Measurements from ENCODE around the gene FKRP.

The FKRP gene

GRCh38 chr19:46755853-46756543 is 10.1 kb downstream of the FKRP start:
- H2BK12ac ChIP-seq (ENCODE audit: low read length) = peak overlapping the region; percentile 73
- no peak overlapping the region for H3K4me2 ChIP-seq (ENCODE audit: insufficient read depth, low read length, poor library complexity, severe bottlenecking)
- no peak overlapping the region for H4K8ac ChIP-seq (ENCODE audit: low read depth, low read length)
- no peak overlapping the region for H3K18ac ChIP-seq (ENCODE audit: low read length)
- DNase-seq (ENCODE audit: low spot score) = no peak
- H2BK120ac ChIP-seq (ENCODE audit: low read depth, low read length) = no peak overlapping the region
- no peak overlapping the region for H3K27ac ChIP-seq (replicated peaks; ENCODE audit: low read length)
- peak overlapping the region; percentile 77 for H3K9ac ChIP-seq (ENCODE audit: low read depth, low read length, poor library complexity)
- H3K79me1 ChIP-seq (ENCODE audit: low read depth, low read length) = peaks cover 2% of the 10 kb centered on the region
- H2AFZ ChIP-seq (ENCODE audit: low read length) = no peak overlapping the region
- no peak overlapping the region for H4K91ac ChIP-seq (ENCODE audit: low read depth, low read length, poor library complexity)
- no peaks in the 10 kb centered on the region for H3K27me3 ChIP-seq (ENCODE audit: control insufficient read depth in 3 of 3, insufficient read depth in 3 of 3, low read depth in 1 of 3, low read length in 3 of 3)
- WGBS, 2 donors (ENCODE audit: extremely low coverage in 2 of 2, insufficient read length in 2 of 2, insufficient replicate concordance in 1 of 2) = no CpG with 5 or more reads among the region's 86 CpGs
- no peak overlapping the region for H3K23ac ChIP-seq (ENCODE audit: low read depth, low read length, poor library complexity)
- H3K9me3 ChIP-seq (replicated peaks in 1 of 2; ENCODE audit: control insufficient read depth in 2 of 2, insufficient read depth in 1 of 2, low read depth in 1 of 2, low read length in 2 of 2) = no peaks in the 10 kb centered on the region
- no peak overlapping the region for H3K4ac ChIP-seq (ENCODE audit: low read length)
- no peak overlapping the region for H2AK5ac ChIP-seq (ENCODE audit: low read depth, low read length)
- H3K14ac ChIP-seq (ENCODE audit: low read length) = peak overlapping the region; percentile 8
- no peak overlapping the region for H2BK5ac ChIP-seq (ENCODE audit: low read length)
- no peaks in the 10 kb centered on the region for H3K4me1 ChIP-seq (ENCODE audit: control insufficient read depth in 2 of 2, insufficient read depth in 1 of 2, low read depth in 1 of 2, low read length in 2 of 2)
- no peak overlapping the region for H3K4me3 ChIP-seq (ENCODE audit: low read length in 2 of 2)
- H3K36me3 ChIP-seq (replicated peaks in 1 of 2; ENCODE audit: control insufficient read depth in 2 of 2, insufficient read depth in 2 of 2, low read length in 2 of 2) = peaks cover 10 to 50% of the 10 kb centered on the region in 2 donors
- H2BK15ac ChIP-seq (ENCODE audit: low read length) = no peak overlapping the region

DNA sequence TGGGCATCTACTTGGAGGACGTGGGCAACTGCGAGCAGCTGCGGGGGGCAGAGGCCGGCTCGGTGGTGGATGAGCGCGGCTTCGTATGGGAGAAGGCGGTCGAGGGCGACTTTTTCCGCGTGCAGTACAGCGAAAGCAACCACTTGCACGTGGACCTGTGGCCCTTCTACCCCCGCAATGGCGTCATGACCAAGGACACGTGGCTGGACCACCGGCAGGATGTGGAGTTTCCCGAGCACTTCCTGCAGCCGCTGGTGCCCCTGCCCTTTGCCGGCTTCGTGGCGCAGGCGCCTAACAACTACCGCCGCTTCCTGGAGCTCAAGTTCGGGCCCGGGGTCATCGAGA is 10.7 kb downstream of the FKRP start:
- Histone ChIP-seq H3K4me2 (ENCODE audit: insufficient read depth, low read length, poor library complexity, severe bottlenecking) (no peak overlapping the region), H4K91ac (ENCODE audit: low read depth, low read length, poor library complexity) (no peak overlapping the region), H3K27me3 (ENCODE audit: control insufficient read depth in 3 of 3, insufficient read depth in 3 of 3, low read depth in 1 of 3, low read length in 3 of 3) (no peaks in the 10 kb centered on the region), H3K27ac (replicated peaks; ENCODE audit: low read length) (no peak overlapping the region), H2BK120ac (ENCODE audit: low read depth, low read length) (no peak overlapping the region), H2BK12ac (ENCODE audit: low read length) (peak overlapping the region; percentile 58), H3K4me3 (ENCODE audit: low read length in 2 of 2) (peak overlapping the region in 1 of 2 donors; percentile 35), H3K36me3 (replicated peaks in 1 of 2; ENCODE audit: control insufficient read depth in 2 of 2, insufficient read depth in 2 of 2, low read length in 2 of 2) (peaks cover 10 to 48% of the 10 kb centered on the region in 2 donors), H2AK5ac (ENCODE audit: low read depth, low read length) (peak overlapping the region; percentile 76), H3K14ac (ENCODE audit: low read length) (peak overlapping the region; percentile 8), H2BK5ac (ENCODE audit: low read length) (no peak overlapping the region), H3K23ac (ENCODE audit: low read depth, low read length, poor library complexity) (no peak overlapping the region), H3K4me1 (ENCODE audit: control insufficient read depth in 2 of 2, insufficient read depth in 1 of 2, low read depth in 1 of 2, low read length in 2 of 2) (no peaks in the 10 kb centered on the region), H3K9me3 (replicated peaks in 1 of 2; ENCODE audit: control insufficient read depth in 2 of 2, insufficient read depth in 1 of 2, low read depth in 1 of 2, low read length in 2 of 2) (no peaks in the 10 kb centered on the region), H3K4ac (ENCODE audit: low read length) (no peak overlapping the region), H2AFZ (ENCODE audit: low read length) (no peak overlapping the region), H3K18ac (ENCODE audit: low read length) (no peak overlapping the region), H3K9ac (ENCODE audit: low read depth, low read length, poor library complexity) (peak overlapping the region; percentile 77), H4K8ac (ENCODE audit: low read depth, low read length) (no peak overlapping the region), H3K79me1 (ENCODE audit: low read depth, low read length) (peaks cover 2% of the 10 kb centered on the region), H2BK15ac (ENCODE audit: low read length) (no peak overlapping the region)
- DNase-seq (ENCODE audit: low spot score) = no peak
- WGBS, 2 donors (ENCODE audit: extremely low coverage in 2 of 2, insufficient read length in 2 of 2, insufficient replicate concordance in 1 of 2) = no CpG with 5 or more reads among the region's 30 CpGs

- Histone ChIP-seq H3K23ac (ENCODE audit: low read depth, low read length, poor library complexity) (no peak overlapping the region), H2BK15ac (ENCODE audit: low read length) (no peak overlapping the region), H2BK5ac (ENCODE audit: low read length) (no peak overlapping the region), H3K27me3 (ENCODE audit: control insufficient read depth in 3 of 3, insufficient read depth in 3 of 3, low read depth in 1 of 3, low read length in 3 of 3) (no peaks in the 10 kb centered on the region), H4K8ac (ENCODE audit: low read depth, low read length) (no peak overlapping the region), H3K79me1 (ENCODE audit: low read depth, low read length) (no peaks in the 10 kb centered on the region), H2BK120ac (ENCODE audit: low read depth, low read length) (no peak overlapping the region), H2AK5ac (ENCODE audit: low read depth, low read length) (no peak overlapping the region), H3K4ac (ENCODE audit: low read length) (no peak overlapping the region), H2BK12ac (ENCODE audit: low read length) (no peak overlapping the region), H3K18ac (ENCODE audit: low read length) (no peak overlapping the region), H3K4me2 (ENCODE audit: insufficient read depth, low read length, poor library complexity, severe bottlenecking) (no peak overlapping the region), H2AFZ (ENCODE audit: low read length) (no peak overlapping the region), H3K36me3 (replicated peaks in 1 of 2; ENCODE audit: control insufficient read depth in 2 of 2, insufficient read depth in 2 of 2, low read length in 2 of 2) (peaks cover 6 to 30% of the 10 kb centered on the region in 2 donors), H3K9me3 (replicated peaks in 1 of 2; ENCODE audit: control insufficient read depth in 2 of 2, insufficient read depth in 1 of 2, low read depth in 1 of 2, low read length in 2 of 2) (no peaks in the 10 kb centered on the region), H3K14ac (ENCODE audit: low read length) (no peak overlapping the region), H3K4me1 (ENCODE audit: control insufficient read depth in 2 of 2, insufficient read depth in 1 of 2, low read depth in 1 of 2, low read length in 2 of 2) (no peaks in the 10 kb centered on the region), H3K4me3 (ENCODE audit: low read length in 2 of 2) (no peak overlapping the region), H3K9ac (ENCODE audit: low read depth, low read length, poor library complexity) (no peak overlapping the region), H4K91ac (ENCODE audit: low read depth, low read length, poor library complexity) (no peak overlapping the region), H3K27ac (replicated peaks; ENCODE audit: low read length) (no peak overlapping the region)
- WGBS, 2 donors (ENCODE audit: extremely low coverage in 2 of 2, insufficient read length in 2 of 2, insufficient replicate concordance in 1 of 2) = no CpG with 5 or more reads among the region's 6 CpGs
- DNase-seq (ENCODE audit: low spot score) = no peak
These were observed 13.3 kb downstream of the FKRP start for GRCh38 chr19:46759206-46759605.

DNA sequence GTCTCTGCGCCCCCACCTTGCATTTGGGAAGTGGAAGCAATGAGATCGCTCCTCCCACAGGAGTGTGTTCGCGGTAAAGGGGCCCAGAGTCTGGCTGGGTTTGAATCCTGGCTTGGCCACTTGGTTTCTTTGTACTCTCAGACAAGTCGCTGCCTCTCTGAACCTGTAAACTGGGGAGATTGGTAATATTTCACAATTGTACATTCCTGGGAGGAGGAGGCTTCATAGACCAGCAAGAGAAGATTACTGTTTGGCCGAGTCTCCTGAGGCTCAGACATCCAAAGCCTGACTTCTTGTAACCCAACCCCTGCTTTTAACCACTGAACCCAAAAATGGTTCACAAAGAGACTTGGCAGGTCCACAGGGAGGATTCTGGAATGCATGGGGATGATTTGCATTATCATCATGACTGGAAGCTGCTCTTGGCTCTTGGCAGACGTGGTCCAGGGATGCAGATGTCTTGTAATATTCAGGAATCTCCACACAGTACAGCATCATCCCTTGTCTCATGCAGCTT is 14.0 kb downstream of the FKRP start:
- H3K9me3 ChIP-seq (replicated peaks in 1 of 2; ENCODE audit: control insufficient read depth in 2 of 2, insufficient read depth in 1 of 2, low read depth in 1 of 2, low read length in 2 of 2) = no peaks in the 10 kb centered on the region
- no peak for DNase-seq (ENCODE audit: low spot score)
- no peak overlapping the region for H4K8ac ChIP-seq (ENCODE audit: low read depth, low read length)
- no CpG with 5 or more reads among the region's 7 CpGs for WGBS, 2 donors (ENCODE audit: extremely low coverage in 2 of 2, insufficient read length in 2 of 2, insufficient replicate concordance in 1 of 2)
- H2AK5ac ChIP-seq (ENCODE audit: low read depth, low read length) = no peak overlapping the region
- H2BK12ac ChIP-seq (ENCODE audit: low read length) = no peak overlapping the region
- H2BK5ac ChIP-seq (ENCODE audit: low read length) = no peak overlapping the region
- no peak overlapping the region for H3K9ac ChIP-seq (ENCODE audit: low read depth, low read length, poor library complexity)
- H3K79me1 ChIP-seq (ENCODE audit: low read depth, low read length) = no peaks in the 10 kb centered on the region
- H3K27me3 ChIP-seq (ENCODE audit: control insufficient read depth in 3 of 3, insufficient read depth in 3 of 3, low read depth in 1 of 3, low read length in 3 of 3) = no peaks in the 10 kb centered on the region
- H2BK15ac ChIP-seq (ENCODE audit: low read length) = no peak overlapping the region
- no peak overlapping the region for H3K27ac ChIP-seq (replicated peaks; ENCODE audit: low read length)
- no peak overlapping the region for H3K18ac ChIP-seq (ENCODE audit: low read length)
- H3K4me1 ChIP-seq (ENCODE audit: control insufficient read depth in 2 of 2, insufficient read depth in 1 of 2, low read depth in 1 of 2, low read length in 2 of 2) = no peaks in the 10 kb centered on the region
- H3K4me2 ChIP-seq (ENCODE audit: insufficient read depth, low read length, poor library complexity, severe bottlenecking) = no peak overlapping the region
- no peak overlapping the region for H2BK120ac ChIP-seq (ENCODE audit: low read depth, low read length)
- H4K91ac ChIP-seq (ENCODE audit: low read depth, low read length, poor library complexity) = no peak overlapping the region
- H2AFZ ChIP-seq (ENCODE audit: low read length) = no peak overlapping the region
- peaks cover 6 to 30% of the 10 kb centered on the region in 2 donors for H3K36me3 ChIP-seq (replicated peaks in 1 of 2; ENCODE audit: control insufficient read depth in 2 of 2, insufficient read depth in 2 of 2, low read length in 2 of 2)
- H3K23ac ChIP-seq (ENCODE audit: low read depth, low read length, poor library complexity) = no peak overlapping the region
- no peak overlapping the region for H3K4me3 ChIP-seq (ENCODE audit: low read length in 2 of 2)
- H3K14ac ChIP-seq (ENCODE audit: low read length) = no peak overlapping the region
- H3K4ac ChIP-seq (ENCODE audit: low read length) = no peak overlapping the region
